GM19023 (cell line): ENCODE data around the gene ERVV-1.
"Not testable (repeated sequence)": the region's sequence is repeated elsewhere in the genome, so short reads cannot be mapped to it uniquely, and the experiment has no call there.

ENCODE experiments used
- ATAC-seq: cut with Tn5 transposase; IDR thresholded peaks from one replicate; pipeline ENCODE4 v1.9.1; 2021; ENCODE audit warnings: mild to moderate bottlenecking, moderate library complexity; ENCODE audit not compliant: unreplicated experiment

The ERVV-1 gene

GRCh38 chr19:53019684-53020083, 6.0 kb downstream of the ERVV-1 start:
- ATAC-seq, result no peak

- not testable (repeated sequence) for ATAC-seq
These were observed 14.6 kb downstream of the ERVV-1 start for GRCh38 chr19:53028306-53028705.

GRCh38 chr19:53034054-53034453, 20.3 kb downstream of the ERVV-1 start:
- ATAC-seq, result no peak

- ATAC-seq, result no peak
These were observed 21.4 kb downstream of the ERVV-1 start for GRCh38 chr19:53034948-53035675.

- no peak for ATAC-seq
These were observed 23.7 kb downstream of the ERVV-1 start for GRCh38 chr19:53037101-53038097.

- no peak for ATAC-seq
These were observed 27.6 kb downstream of the ERVV-1 start for GRCh38 chr19:53041366-53041765.

GRCh38 chr19:53045536-53045935, 31.8 kb downstream of the ERVV-1 start:
- ATAC-seq, result no peak

- ATAC-seq, result no peak
These were observed 33.7 kb downstream of the ERVV-1 start for GRCh38 chr19:53047379-53047778.

GRCh38 chr19:53055117-53055516, 41.4 kb downstream of the ERVV-1 start:
- no peak for ATAC-seq

GRCh38 chr19:53057904-53058580, 44.3 kb downstream of the ERVV-1 start:
- no peak for ATAC-seq
